ENCODE data around the gene PRDM7. TPM values are rescaled to one million over a fixed set of nuclear protein-coding genes. Genes with fewer than 3 reads are reported as not detected.
"Not testable (repeated sequence)": the region's sequence is repeated elsewhere in the genome, so short reads cannot be mapped to it uniquely, and the experiment has no call there.

PRDM7 gene
- polyA plus RNA-seq (2013, experiment 1 of 2): not detected
- polyA plus RNA-seq (2013, experiment 2 of 2): 0.01 TPM

GRCh38 chr16:90077240-90077756 lies at the start of gene PRDM7:
TSS of gene PRDM7 (minus strand) at chr16:90077331. CDS start at chr16:90075910, 1,421 bp downstream.
- peaks cover 0 to 12% (median 0%) of the 10 kb centered on the region in 3 experiments for H3K27me3 ChIP-seq (ENCODE audit: control insufficient read depth in 3 of 3, insufficient read depth in 3 of 3, low read depth in 1 of 3, low read length in 3 of 3)
- no peak within 1 kb of the TSS for H3K14ac ChIP-seq (ENCODE audit: low read length)
- no peak within 1 kb of the TSS for H2BK15ac ChIP-seq (ENCODE audit: low read length)
- peak within 1 kb of the TSS in 1 of 2 donors; percentile 42 for H3K4me3 ChIP-seq (ENCODE audit: low read length in 2 of 2)
- peak; percentile 45 for DNase-seq (ENCODE audit: low spot score)
- H2BK5ac ChIP-seq (ENCODE audit: low read length): no peak within 1 kb of the TSS
- H2BK12ac ChIP-seq (ENCODE audit: low read length): no peak within 1 kb of the TSS
- H3K23ac ChIP-seq (ENCODE audit: low read depth, low read length, poor library complexity): no peak within 1 kb of the TSS
- H2AFZ ChIP-seq (ENCODE audit: low read length): peak within 1 kb of the TSS; percentile 85
- no peak within 1 kb of the TSS for H3K4ac ChIP-seq (ENCODE audit: low read length)
- peak within 1 kb of the TSS; percentile 4 for H3K18ac ChIP-seq (ENCODE audit: low read length)
- no peak within 1 kb of the TSS for H3K4me2 ChIP-seq (ENCODE audit: insufficient read depth, low read length, poor library complexity, severe bottlenecking)
- no peaks in the 10 kb centered on the region for H3K36me3 ChIP-seq (replicated peaks in 1 of 2; ENCODE audit: control insufficient read depth in 2 of 2, insufficient read depth in 2 of 2, low read length in 2 of 2)
- no CpG with 5 or more reads among the region's 32 CpGs for WGBS, 2 donors (ENCODE audit: extremely low coverage in 2 of 2, insufficient read length in 2 of 2, insufficient replicate concordance in 1 of 2)
- H3K4me1 ChIP-seq (ENCODE audit: control insufficient read depth in 2 of 2, insufficient read depth in 1 of 2, low read depth in 1 of 2, low read length in 2 of 2): no peaks in the 10 kb centered on the region
- no peak within 1 kb of the TSS for H3K9ac ChIP-seq (ENCODE audit: low read depth, low read length, poor library complexity)
- H3K27ac ChIP-seq (replicated peaks; ENCODE audit: low read length): no peak within 1 kb of the TSS
- H4K8ac ChIP-seq (ENCODE audit: low read depth, low read length): no peak within 1 kb of the TSS
- no peaks in the 10 kb centered on the region for H3K9me3 ChIP-seq (replicated peaks in 1 of 2; ENCODE audit: control insufficient read depth in 2 of 2, insufficient read depth in 1 of 2, low read depth in 1 of 2, low read length in 2 of 2)
- H2AK5ac ChIP-seq (ENCODE audit: low read depth, low read length): no peak within 1 kb of the TSS
- no peak within 1 kb of the TSS for H4K91ac ChIP-seq (ENCODE audit: low read depth, low read length, poor library complexity)
- H2BK120ac ChIP-seq (ENCODE audit: low read depth, low read length): no peak within 1 kb of the TSS
- no peaks in the 10 kb centered on the region for H3K79me1 ChIP-seq (ENCODE audit: low read depth, low read length)

- not testable (repeated sequence) for H4K91ac ChIP-seq (ENCODE audit: low read depth, low read length, poor library complexity); H2BK5ac ChIP-seq (ENCODE audit: low read length); H3K79me1 ChIP-seq (ENCODE audit: low read depth, low read length); H2BK12ac ChIP-seq (ENCODE audit: low read length); H3K4me3 ChIP-seq (ENCODE audit: low read length in 2 of 2); H3K9ac ChIP-seq (ENCODE audit: low read depth, low read length, poor library complexity); H2AK5ac ChIP-seq (ENCODE audit: low read depth, low read length); DNase-seq (ENCODE audit: low spot score); H2AFZ ChIP-seq (ENCODE audit: low read length); H3K23ac ChIP-seq (ENCODE audit: low read depth, low read length, poor library complexity); H3K27me3 ChIP-seq (ENCODE audit: control insufficient read depth in 3 of 3, insufficient read depth in 3 of 3, low read depth in 1 of 3, low read length in 3 of 3); H3K36me3 ChIP-seq (replicated peaks in 1 of 2; ENCODE audit: control insufficient read depth in 2 of 2, insufficient read depth in 2 of 2, low read length in 2 of 2); H2BK15ac ChIP-seq (ENCODE audit: low read length); H3K4me2 ChIP-seq (ENCODE audit: insufficient read depth, low read length, poor library complexity, severe bottlenecking); H3K18ac ChIP-seq (ENCODE audit: low read length); H4K8ac ChIP-seq (ENCODE audit: low read depth, low read length); H3K9me3 ChIP-seq (replicated peaks in 1 of 2; ENCODE audit: control insufficient read depth in 2 of 2, insufficient read depth in 1 of 2, low read depth in 1 of 2, low read length in 2 of 2); H3K14ac ChIP-seq (ENCODE audit: low read length); H3K4me1 ChIP-seq (ENCODE audit: control insufficient read depth in 2 of 2, insufficient read depth in 1 of 2, low read depth in 1 of 2, low read length in 2 of 2); H2BK120ac ChIP-seq (ENCODE audit: low read depth, low read length); H3K4ac ChIP-seq (ENCODE audit: low read length); H3K27ac ChIP-seq (replicated peaks; ENCODE audit: low read length)
- no CpG with 5 or more reads among the region's 4 CpGs for whole genome bisulfite sequencing, 2 donors (ENCODE audit: extremely low coverage in 2 of 2, insufficient read length in 2 of 2, insufficient replicate concordance in 1 of 2)
Measured at GRCh38 chr16:90121846-90122245, 44.7 kb upstream of the PRDM7 start.

- not testable (repeated sequence) for H3K36me3 ChIP-seq (replicated peaks in 1 of 2; ENCODE audit: control insufficient read depth in 2 of 2, insufficient read depth in 2 of 2, low read length in 2 of 2); H3K4me2 ChIP-seq (ENCODE audit: insufficient read depth, low read length, poor library complexity, severe bottlenecking); H3K27me3 ChIP-seq (ENCODE audit: control insufficient read depth in 3 of 3, insufficient read depth in 3 of 3, low read depth in 1 of 3, low read length in 3 of 3); H3K4ac ChIP-seq (ENCODE audit: low read length); H3K9ac ChIP-seq (ENCODE audit: low read depth, low read length, poor library complexity); H3K9me3 ChIP-seq (replicated peaks in 1 of 2; ENCODE audit: control insufficient read depth in 2 of 2, insufficient read depth in 1 of 2, low read depth in 1 of 2, low read length in 2 of 2); H3K23ac ChIP-seq (ENCODE audit: low read depth, low read length, poor library complexity); H3K4me1 ChIP-seq (ENCODE audit: control insufficient read depth in 2 of 2, insufficient read depth in 1 of 2, low read depth in 1 of 2, low read length in 2 of 2); H3K4me3 ChIP-seq (ENCODE audit: low read length in 2 of 2); H3K79me1 ChIP-seq (ENCODE audit: low read depth, low read length); H2BK15ac ChIP-seq (ENCODE audit: low read length); H4K91ac ChIP-seq (ENCODE audit: low read depth, low read length, poor library complexity); H3K14ac ChIP-seq (ENCODE audit: low read length); H2BK5ac ChIP-seq (ENCODE audit: low read length); H2AK5ac ChIP-seq (ENCODE audit: low read depth, low read length); H2BK12ac ChIP-seq (ENCODE audit: low read length); H2BK120ac ChIP-seq (ENCODE audit: low read depth, low read length); H3K27ac ChIP-seq (replicated peaks; ENCODE audit: low read length); H4K8ac ChIP-seq (ENCODE audit: low read depth, low read length); H2AFZ ChIP-seq (ENCODE audit: low read length); DNase-seq (ENCODE audit: low spot score); H3K18ac ChIP-seq (ENCODE audit: low read length)
- no CpG with 5 or more reads among the region's 6 CpGs for WGBS, 2 donors (ENCODE audit: extremely low coverage in 2 of 2, insufficient read length in 2 of 2, insufficient replicate concordance in 1 of 2)
Measured at GRCh38 chr16:90107617-90108016, 30.5 kb upstream of the PRDM7 start.

GRCh38 chr16:90107060-90107459 lies 29.9 kb upstream of the PRDM7 start:
- H2BK12ac ChIP-seq (ENCODE audit: low read length); DNase-seq (ENCODE audit: low spot score); H3K9ac ChIP-seq (ENCODE audit: low read depth, low read length, poor library complexity); H3K79me1 ChIP-seq (ENCODE audit: low read depth, low read length); H2AFZ ChIP-seq (ENCODE audit: low read length); H2BK15ac ChIP-seq (ENCODE audit: low read length); H3K18ac ChIP-seq (ENCODE audit: low read length); H3K4me1 ChIP-seq (ENCODE audit: control insufficient read depth in 2 of 2, insufficient read depth in 1 of 2, low read depth in 1 of 2, low read length in 2 of 2); H3K4ac ChIP-seq (ENCODE audit: low read length); H3K23ac ChIP-seq (ENCODE audit: low read depth, low read length, poor library complexity); H3K14ac ChIP-seq (ENCODE audit: low read length); H2BK120ac ChIP-seq (ENCODE audit: low read depth, low read length); H3K27ac ChIP-seq (replicated peaks; ENCODE audit: low read length); H3K4me2 ChIP-seq (ENCODE audit: insufficient read depth, low read length, poor library complexity, severe bottlenecking); H2BK5ac ChIP-seq (ENCODE audit: low read length); H4K8ac ChIP-seq (ENCODE audit: low read depth, low read length); H3K9me3 ChIP-seq (replicated peaks in 1 of 2; ENCODE audit: control insufficient read depth in 2 of 2, insufficient read depth in 1 of 2, low read depth in 1 of 2, low read length in 2 of 2); H4K91ac ChIP-seq (ENCODE audit: low read depth, low read length, poor library complexity); H2AK5ac ChIP-seq (ENCODE audit: low read depth, low read length); H3K36me3 ChIP-seq (replicated peaks in 1 of 2; ENCODE audit: control insufficient read depth in 2 of 2, insufficient read depth in 2 of 2, low read length in 2 of 2); H3K27me3 ChIP-seq (ENCODE audit: control insufficient read depth in 3 of 3, insufficient read depth in 3 of 3, low read depth in 1 of 3, low read length in 3 of 3); H3K4me3 ChIP-seq (ENCODE audit: low read length in 2 of 2): not testable (repeated sequence)
- no CpG with 5 or more reads among the region's 13 CpGs for WGBS, 2 donors (ENCODE audit: extremely low coverage in 2 of 2, insufficient read length in 2 of 2, insufficient replicate concordance in 1 of 2)

Measured in neuronal stem cell (in vitro differentiated cells).